SKM-1 treated with dmso at 0.1 percent for 144 hours (cell line): ENCODE measurements around the gene OOSP4A.

Experiments
- DNase-seq: peaks from one replicate; lab custom pipeline; 2025; ENCODE audit not compliant: unreplicated experiment; lab: John Stamatoyannopoulos, UW

Gene OOSP4A

GRCh38 chr11:59963733-59964132 is at the start of gene OOSP4A:
TSS of gene OOSP4A (plus strand) at chr11:59964033. CDS start at chr11:59964033, 0 bp downstream.
- DNase-seq, result no peak

- no peak for DNase-seq
Measured at GRCh38 chr11:59918480-59918879, 45.4 kb upstream of the OOSP4A start.

DNA sequence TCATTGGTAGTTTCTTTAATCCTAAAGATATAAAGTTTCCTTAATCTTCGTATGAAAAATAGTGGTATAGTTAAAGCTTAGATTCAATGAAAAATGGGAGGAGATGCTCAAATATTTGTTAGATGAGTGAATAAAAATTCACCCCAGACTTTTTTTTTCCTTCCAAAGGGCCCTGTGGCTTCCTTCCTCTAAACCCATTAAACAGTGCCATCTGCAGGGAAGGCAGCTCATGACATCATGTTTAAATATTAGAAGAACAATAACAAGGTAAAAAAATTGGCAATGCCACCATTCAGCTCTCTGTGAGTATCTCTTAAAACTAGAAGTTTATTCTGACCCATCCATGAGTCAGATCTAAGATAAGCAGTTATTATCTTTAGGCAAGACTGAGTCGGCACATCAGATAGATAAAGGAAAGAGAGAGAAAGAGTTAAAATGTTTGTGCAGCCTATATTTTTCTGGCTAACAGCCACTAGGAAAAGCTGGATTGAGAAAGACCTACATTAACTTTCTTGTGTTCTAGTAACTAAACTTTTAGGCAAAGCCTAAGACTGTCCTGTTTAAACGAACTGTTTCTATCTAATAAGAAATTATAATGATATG is 44.7 kb upstream of the OOSP4A start:
- DNase-seq, result peak; percentile 42

GRCh38 chr11:59923813-59924212 is 40.0 kb upstream of the OOSP4A start:
- no peak for DNase-seq

DNA sequence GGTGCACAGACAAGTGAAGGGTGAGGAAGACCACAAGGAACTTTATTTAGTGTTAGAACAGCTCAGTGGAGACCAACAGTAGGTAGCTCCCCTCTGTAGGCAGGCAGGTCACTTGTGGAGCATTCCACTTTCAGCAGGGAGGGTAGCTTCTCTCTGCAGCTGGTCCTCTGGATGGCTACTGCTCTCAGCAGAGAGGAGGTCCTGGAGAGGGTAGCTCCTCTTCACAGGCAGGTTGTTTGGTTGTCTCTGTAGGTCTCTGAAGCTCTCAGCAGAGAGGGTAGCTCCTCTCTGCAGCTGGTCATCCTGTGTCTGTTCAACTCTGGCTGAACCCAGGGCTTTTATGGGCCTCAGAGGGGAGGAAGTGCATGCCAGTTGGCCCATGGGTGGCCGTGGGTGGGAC is 32.1 kb upstream of the OOSP4A start:
- DNase-seq, result no peak

DNA sequence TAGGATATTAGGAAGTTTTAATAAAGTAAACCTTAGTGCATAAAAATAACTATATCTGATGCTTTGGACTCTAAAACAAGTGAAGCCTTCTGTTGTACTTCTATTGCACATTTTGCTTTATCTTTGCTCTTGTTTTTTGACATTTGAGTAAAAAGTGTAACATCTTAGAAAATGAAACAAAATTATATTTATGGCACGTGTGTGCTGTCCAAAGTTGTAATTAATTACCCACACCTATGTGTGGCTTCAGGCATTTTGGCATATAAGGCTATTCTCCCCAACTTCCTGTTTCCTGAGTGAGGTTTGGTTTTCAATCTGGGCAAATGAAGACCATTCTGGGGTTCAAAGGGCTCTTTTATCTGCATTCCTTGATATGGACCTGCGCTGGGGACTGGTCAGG is 25.7 kb upstream of the OOSP4A start, which contains the start of gene OOSP1:
Gene OOSP1, plus strand, starts transcription at position 301 of the 400 bp plus-strand sequence. Its CDS starts 23 bp downstream, at position 324.
- DNase-seq, result no peak

- no peak for DNase-seq
Measured at GRCh38 chr11:59938718-59939117, 25.1 kb upstream of the OOSP4A start.

DNA sequence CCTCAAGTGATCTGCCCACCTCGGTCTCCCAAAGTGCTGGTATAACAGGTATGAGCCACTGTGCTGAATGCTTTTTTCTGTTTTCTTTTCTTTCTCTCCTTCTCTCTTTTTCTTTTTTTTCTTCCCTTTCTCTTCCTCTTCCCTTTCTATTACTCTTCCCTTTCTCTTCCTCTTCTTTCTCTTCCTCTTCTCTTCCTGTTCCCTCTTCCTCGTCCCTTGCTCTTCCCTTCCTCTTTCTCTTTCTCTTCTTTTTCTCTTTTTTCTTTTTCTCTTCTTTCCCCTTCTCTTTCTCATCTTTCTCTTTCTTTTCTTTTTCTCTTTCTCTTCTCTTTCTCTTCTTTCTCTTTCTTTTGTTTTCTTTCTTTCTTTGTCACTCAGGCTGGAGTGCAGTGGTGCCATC is 24.4 kb upstream of the OOSP4A start:
- DNase-seq, result no peak

- no peak for DNase-seq
Measured at GRCh38 chr11:59941091-59941490, 22.7 kb upstream of the OOSP4A start.

DNA sequence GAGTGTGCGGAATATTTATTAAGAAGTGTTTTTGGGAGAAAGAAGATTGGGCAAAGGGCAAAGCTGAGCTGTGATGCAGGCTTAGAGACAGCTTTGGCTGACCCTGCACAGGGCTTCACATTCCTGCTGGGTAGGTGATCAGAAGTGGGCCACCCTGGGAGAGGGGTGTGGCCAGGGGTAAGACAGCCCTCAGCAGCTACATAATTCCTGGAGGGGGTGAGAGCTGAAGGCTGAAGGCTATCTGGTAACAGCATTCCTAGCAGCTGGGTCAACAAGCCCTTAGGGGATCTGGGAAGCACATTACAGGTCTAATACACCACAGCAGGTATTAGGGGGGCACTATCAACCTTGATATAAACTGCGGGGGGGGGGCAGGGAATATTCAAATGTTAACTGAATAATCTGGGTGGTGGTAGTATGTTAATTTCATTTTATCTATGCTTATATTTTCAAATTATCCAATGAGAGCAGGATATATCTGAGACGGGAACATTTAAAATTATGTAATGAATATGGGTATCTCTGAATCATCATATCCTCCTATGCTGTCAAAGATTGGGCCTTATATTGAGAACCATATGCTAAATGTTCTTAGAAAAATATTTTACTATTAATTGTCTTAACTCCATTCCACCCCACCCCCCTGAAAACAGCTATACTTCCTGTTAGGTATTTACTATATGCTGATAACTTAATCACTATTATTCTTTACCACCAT is 19.7 kb upstream of the OOSP4A start:
- DNase-seq, result no peak

DNA sequence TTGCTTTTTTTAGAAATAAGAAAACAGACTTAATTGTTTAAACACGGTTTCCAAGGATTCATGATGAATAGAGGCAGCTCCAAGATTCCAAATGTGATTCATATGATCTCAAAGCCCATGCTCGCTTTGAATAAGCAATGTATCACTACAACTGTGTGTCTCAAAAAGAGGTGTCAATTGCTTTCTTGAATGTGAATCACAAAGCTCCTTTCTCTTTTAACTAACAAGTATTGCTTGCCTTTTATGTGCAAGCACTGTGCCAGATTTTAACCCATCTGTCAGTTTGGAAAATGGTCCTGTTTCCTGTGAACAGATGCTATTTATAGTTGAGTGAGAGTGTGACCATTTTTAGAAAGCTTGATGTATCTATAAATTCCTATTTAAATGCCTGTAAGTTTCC is 19.1 kb upstream of the OOSP4A start:
- DNase-seq, result no peak

- no peak for DNase-seq
Measured at GRCh38 chr11:59953463-59954218, 10.2 kb upstream of the OOSP4A start.

- no peak for DNase-seq
Measured at GRCh38 chr11:59954219-59954847, 9.5 kb upstream of the OOSP4A start.

DNA sequence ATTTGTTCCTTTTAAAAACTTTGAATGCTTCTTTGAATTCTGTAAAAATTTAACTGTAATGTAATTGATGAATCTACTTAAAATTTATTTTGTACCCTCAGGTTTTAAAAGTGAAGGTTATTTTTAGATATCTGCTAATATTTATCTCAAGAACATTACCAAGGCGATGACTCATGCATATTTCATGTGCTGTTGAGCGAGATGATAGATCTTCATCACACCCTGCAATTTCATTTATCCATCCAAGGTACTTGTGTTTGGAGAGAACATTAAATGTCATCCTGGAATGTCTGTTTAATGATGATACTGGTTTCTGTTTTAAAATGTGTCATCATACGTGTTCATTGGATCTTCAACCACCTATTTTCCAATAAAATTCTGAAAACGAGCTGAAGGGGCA is 6.7 kb upstream of the OOSP4A start:
- DNase-seq, result no peak

DNA sequence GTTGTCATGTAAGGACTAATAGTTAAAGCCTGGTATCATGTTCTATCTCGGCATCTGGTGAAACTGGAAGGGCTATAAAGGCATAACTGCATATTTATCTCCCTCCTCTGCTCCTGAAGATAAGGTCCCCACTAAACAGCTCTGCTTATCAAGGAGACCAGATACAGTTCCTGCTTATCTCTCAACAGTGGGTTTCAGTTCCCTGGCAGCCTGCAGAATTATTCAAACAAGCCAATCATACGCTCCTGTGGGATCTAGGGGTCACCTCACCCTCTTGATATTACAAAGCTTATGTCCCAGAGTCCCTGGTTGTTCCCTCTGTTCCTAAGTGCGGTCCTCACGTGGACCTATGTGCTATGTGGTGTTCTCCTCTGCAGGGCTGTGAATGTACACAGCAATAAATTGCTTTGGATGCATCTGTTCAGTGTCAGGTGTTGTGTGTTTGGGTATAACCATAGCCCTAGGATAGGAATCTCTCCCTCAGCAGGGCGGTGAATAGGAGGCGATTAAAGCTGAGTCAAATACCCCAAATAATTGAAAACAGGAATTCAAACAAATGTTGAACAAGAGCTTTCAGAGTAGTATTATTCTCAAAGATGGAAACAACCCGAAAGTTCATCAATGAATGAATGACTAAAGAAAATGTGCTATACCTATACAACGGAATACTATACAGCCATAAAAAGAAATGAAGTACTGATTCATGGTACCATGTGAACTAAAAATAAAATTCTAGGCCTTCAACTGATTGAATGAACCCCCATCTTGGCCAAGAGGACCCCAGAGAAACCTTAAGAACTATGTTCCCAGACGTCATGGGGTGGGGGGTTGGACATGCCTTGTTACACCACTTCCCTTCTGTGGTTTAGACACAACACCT is 3.1 kb upstream of the OOSP4A start:
- DNase-seq, result no peak

GRCh38 chr11:59962107-59962482 is 1.7 kb upstream of the OOSP4A start:
- no peak for DNase-seq

- no peak for DNase-seq
Measured at GRCh38 chr11:59965424-59965823, 1.6 kb downstream of the OOSP4A start.

GRCh38 chr11:59966201-59966600 is 2.4 kb downstream of the OOSP4A start:
- no peak for DNase-seq

GRCh38 chr11:59967677-59968394 is 4.0 kb downstream of the OOSP4A start:
- DNase-seq, result no peak

DNA sequence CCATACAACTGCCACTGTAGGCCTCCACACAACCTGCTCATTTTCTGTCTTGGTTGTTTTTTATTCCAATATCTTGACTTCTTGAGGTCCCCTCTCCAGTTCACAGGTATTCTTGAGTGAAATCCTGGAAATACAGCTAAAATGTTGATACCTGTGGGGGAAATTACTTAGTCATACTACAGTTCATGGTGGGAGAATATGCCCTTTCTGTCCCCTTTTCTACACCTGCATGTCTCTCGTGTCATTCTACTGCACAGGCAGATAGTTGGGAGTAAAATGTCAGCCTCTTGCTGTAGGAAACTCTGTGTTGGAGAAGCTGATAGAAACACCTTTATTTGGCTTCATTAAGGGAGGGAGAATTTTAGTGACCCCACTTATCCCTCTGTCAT is 4.6 kb downstream of the OOSP4A start:
- no peak for DNase-seq
